HG02678 (cell line): ENCODE results near the gene TRAPPC11.
A peak's percentile ranks its signal among the peaks of the same experiment; 100 is the strongest.

ENCODE experiments used
- ATAC-seq: cut with Tn5 transposase; IDR thresholded peaks from one replicate; pipeline ENCODE4 v1.9.1; 2021; ENCODE audit warnings: mild to moderate bottlenecking, moderate library complexity; ENCODE audit not compliant: unreplicated experiment

The TRAPPC11 gene

GRCh38 chr4:183636923-183637322 is 22.2 kb upstream of the TRAPPC11 start:
- ATAC-seq: no peak

GRCh38 chr4:183637461-183637860 is 21.6 kb upstream of the TRAPPC11 start:
- ATAC-seq: no peak

DNA sequence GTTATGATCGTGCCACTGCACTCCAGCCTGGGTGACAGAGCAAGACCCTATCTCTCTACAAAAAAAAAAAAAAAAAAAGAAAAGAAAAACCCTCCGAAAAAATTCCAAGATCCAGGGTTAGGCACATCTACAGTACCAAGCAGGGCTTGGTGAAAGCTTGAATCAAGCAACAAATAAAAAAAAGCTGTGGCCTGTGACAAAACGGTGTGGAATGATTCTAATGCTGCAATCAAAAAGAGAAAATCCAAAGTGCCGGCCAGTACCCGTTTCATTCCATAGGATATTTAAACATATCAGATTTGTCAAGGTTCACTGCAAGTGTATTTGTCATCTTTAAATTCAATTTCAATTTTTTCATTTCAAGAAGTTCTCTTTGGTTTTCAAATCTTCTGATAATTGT is 20.7 kb upstream of the TRAPPC11 start:
- no peak for ATAC-seq

GRCh38 chr4:183639291-183639690 is 19.8 kb upstream of the TRAPPC11 start:
- ATAC-seq: no peak

- no peak for ATAC-seq
Measured at GRCh38 chr4:183645326-183645725, 13.8 kb upstream of the TRAPPC11 start.

DNA sequence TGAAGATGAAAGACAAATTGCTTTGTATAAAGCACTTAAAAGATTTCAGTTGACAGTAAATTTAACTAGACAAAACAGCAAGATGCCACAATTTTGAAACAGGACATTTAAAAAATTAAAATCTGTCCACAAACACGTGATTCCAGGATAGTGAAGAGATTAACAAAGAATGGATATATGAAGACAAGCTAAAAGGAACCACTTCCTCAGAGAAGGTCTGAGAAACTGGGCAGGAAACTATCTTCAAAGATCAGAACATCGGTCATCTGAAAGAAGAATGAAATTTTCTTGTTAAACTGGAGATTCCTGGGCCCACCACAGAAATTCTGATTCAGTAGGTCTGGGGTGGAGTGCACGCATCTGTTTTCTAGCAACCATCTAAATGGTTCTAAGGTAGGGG is 1.5 kb upstream of the TRAPPC11 start:
- no peak for ATAC-seq

GRCh38 chr4:183658362-183659028 is 598 bp upstream of the TRAPPC11 start:
- ATAC-seq: peak; percentile 29

- ATAC-seq: no peak
Measured at GRCh38 chr4:183659872-183660242, 764 bp downstream of the TRAPPC11 start.

DNA sequence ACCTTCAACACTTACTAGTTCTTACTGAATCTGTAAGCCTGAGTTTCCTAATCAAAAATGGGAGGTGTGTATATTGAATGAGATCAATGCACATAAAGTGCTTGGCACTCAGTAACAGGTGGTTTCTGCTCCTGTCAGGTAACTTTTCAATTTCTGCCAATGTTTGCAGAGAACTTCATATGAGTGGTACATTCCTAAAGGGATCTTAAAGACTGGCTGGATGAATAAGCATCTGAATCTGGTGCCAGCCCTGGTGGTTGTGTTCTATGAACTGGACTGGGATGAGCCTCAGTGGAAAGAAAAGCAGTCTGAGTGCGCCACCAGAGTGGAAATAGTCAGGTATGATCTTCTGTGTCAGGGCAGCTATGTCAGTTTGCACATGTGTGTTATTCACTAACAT is 7.0 kb downstream of the TRAPPC11 start:
- no peak for ATAC-seq

GRCh38 chr4:183670251-183670650 is 11.2 kb downstream of the TRAPPC11 start:
- ATAC-seq: no peak

- ATAC-seq: no peak
Measured at GRCh38 chr4:183670960-183671555, 12.0 kb downstream of the TRAPPC11 start.

GRCh38 chr4:183674153-183674552 is 15.1 kb downstream of the TRAPPC11 start:
- ATAC-seq: no peak

- no peak for ATAC-seq
Measured at GRCh38 chr4:183675625-183676024, 16.5 kb downstream of the TRAPPC11 start.

DNA sequence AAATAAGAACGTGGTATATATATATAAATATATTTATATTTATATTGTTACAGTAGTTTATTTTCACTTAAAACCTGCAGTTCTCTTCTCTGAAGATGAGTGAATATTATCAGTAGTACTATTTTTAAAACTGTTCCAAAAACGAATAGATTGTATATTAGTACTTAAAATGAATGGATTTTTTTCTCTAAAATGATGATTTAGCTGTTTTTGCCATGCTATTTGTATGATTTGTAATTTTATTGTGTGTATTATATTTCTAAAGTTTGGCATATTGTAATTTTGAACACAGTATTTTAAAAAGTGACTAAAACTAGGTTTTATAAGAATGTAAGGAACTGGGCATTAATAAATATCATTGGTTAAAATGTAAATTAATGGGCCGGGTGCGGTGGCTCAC is 22.0 kb downstream of the TRAPPC11 start:
- no peak for ATAC-seq

DNA sequence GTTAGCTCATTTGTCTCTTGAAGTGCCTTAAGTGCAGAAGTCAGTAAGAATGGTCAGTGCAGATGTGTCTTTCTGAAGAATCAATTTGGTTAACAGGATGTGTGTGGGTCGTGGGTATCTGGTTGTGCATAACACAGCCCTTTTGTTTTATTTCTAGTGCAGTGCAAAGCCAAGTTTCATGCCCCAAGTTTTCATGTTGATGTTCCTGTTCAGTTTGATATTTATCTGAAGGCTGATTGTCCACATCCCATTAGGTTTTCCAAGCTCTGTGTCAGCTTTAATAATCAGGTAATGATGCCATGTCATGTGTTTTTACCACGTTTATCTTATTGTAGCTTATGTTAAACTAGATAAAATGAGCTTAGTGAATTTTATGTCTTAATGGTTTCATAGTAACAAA is 27.4 kb downstream of the TRAPPC11 start:
- no peak for ATAC-seq

DNA sequence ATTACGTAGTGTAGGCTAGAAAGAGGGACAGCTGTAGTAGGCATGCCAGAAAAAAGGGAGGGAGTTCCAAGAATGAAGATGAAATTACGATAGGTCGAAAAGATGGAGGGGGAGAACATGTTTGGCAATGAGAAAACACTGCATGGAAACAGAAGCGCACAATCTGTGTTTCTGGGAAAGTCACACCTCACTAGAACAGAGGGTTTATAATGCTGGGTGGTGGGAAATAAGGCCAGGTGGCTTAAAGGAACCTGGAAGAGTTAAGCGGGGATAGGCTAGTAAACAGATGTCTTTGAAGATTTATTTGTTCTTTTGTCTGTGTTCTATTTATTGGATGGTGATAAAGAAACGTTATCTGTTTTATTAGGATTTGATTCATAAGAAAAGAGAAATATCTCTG is 29.1 kb downstream of the TRAPPC11 start:
- no peak for ATAC-seq

- no peak for ATAC-seq
Measured at GRCh38 chr4:183691006-183691405, 31.9 kb downstream of the TRAPPC11 start.

DNA sequence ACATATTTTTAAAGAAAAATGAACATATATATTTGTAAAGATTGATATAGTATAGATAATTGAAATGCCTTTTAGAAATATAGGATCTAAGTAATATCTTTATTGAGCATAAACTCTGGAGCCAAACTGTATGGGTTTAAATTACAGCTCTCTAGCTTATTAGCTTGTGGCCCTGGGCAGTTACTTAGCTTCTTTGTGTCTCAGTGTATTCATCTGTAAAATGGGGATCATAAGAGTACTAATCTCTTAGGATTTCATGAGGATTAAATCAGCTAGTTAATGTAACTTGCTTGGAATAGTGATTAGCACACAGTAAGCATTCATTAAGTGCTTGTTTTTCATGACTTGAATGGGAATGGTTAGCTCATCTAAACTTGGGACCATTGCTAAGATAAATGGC is 32.8 kb downstream of the TRAPPC11 start:
- ATAC-seq: no peak

DNA sequence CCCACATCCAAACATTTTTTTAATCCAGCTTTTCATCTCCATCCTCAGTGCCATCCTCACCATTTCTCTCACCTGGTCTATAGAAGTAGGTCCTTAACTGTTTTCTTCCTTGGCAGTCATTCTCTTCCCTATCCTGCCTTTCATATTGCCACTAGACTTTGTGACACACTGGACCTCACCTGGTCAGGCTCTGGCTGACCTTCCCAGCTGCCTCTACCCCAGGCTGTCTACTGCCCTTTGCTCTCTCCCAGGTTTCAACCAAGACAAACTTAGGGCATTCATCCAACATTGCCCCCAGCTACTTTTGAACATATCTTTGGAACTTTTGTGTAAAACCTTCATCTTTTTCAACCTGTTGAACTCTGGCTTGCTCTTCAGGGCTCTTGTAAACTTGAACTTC is 39.8 kb downstream of the TRAPPC11 start:
- no peak for ATAC-seq

DNA sequence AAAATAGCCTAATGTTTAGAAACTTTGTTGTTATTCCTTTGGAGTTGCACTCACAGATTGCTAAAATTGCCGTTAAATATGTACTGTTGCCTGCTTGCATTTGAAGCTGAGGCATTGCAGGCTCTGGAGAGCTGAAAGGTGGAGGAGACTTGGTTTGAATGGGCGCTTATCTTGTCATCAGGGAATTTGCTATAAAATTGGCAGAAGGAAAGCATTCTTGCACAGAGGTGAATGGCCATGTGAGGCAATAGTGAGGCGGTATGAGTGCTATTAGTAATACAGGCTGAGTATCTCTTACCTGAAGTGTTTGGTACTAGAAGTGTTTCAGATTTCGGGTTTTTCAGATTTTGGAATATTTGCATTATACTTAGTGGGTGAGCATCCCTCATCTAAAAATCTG is 41.3 kb downstream of the TRAPPC11 start:
- no peak for ATAC-seq

DNA sequence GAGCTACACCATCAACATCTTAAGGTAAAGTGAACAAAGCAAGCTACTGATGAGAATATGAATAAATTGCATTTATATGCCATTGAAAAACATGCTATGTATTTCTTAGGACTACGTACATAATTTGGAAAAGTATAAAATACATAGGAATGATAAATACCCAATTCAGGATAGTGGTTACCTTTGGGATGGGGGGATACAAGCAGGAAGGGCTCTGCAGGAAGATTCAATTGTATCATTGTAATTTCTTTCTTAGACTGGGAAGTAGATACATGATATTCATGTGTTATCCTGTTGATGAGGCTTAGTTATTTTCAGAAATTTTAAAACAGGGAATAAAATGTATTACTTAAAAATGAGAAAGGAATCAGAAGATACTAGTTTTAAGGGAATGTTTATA is 43.4 kb downstream of the TRAPPC11 start:
- ATAC-seq: no peak

DNA sequence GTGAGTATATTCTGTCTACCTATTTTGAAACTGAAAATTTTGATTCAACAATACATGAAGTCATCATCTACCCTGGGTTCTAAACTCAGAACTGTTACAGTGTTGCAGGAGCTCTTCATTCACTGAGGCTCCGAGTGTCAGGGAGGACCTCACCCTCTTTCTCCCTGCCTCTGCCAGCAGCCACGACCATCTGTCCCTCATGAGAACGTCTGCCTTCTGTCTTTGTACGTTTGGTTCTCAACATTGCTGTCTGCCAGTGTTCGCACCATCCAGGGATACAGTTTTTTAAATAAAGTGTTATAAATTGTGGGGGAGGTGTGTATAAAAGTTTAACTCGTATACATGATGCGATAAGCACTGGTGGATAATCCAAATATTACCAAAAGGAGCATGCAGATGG is 55.5 kb downstream of the TRAPPC11 start:
- no peak for ATAC-seq

DNA sequence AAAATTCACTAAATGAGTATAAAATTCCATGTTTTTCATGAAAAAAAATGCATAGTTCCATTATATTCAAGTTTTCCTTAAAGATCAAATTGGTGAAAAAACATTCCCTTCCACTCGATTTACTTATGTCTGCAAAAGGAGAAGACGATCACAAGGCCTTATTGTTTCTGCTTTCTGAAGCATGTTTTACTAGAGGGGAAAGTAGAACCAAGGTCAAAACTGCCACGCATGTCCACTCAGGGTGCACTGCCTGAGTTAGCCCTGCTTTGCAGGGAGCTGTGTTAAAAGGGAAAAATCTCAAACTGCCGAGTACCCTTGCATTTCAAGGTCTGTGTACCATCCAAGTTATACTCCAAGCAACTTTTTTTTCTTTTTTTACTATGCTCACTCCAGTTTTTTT is 57.2 kb downstream of the TRAPPC11 start:
- ATAC-seq: no peak
